KOPT-K1 (cell line): ENCODE results near the gene KRT86.
"Not testable (repeated sequence)": the region's sequence is repeated elsewhere in the genome, so short reads cannot be mapped to it uniquely, and the experiment has no call there.

Source experiments
- H3K27ac ChIP-seq: fragments of 200-600 bp; sonication (generic); 2 replicates; pipeline ENCODE4 v1.5.1; 2016; ENCODE audit warnings: antibody characterized with exemption, mild to moderate bottlenecking, low read depth, low read length; ENCODE audit not compliant: poor library complexity, severe bottlenecking
- H3K36me3 ChIP-seq: fragments of 200-600 bp; sonication (generic); 2 replicates; pipeline ENCODE4 v1.5.1; 2017; ENCODE audit warnings: antibody characterized with exemption, mild to moderate bottlenecking, low read length, moderate library complexity; ENCODE audit not compliant: insufficient read depth
- H3K9me3 ChIP-seq: fragments of 200-600 bp; sonication (generic); 2 replicates; pipeline ENCODE4 v1.5.1; 2017; ENCODE audit warnings: antibody characterized with exemption, low read length, mild to moderate bottlenecking; ENCODE audit not compliant: insufficient read depth, poor library complexity, severe bottlenecking

Gene KRT86

DNA sequence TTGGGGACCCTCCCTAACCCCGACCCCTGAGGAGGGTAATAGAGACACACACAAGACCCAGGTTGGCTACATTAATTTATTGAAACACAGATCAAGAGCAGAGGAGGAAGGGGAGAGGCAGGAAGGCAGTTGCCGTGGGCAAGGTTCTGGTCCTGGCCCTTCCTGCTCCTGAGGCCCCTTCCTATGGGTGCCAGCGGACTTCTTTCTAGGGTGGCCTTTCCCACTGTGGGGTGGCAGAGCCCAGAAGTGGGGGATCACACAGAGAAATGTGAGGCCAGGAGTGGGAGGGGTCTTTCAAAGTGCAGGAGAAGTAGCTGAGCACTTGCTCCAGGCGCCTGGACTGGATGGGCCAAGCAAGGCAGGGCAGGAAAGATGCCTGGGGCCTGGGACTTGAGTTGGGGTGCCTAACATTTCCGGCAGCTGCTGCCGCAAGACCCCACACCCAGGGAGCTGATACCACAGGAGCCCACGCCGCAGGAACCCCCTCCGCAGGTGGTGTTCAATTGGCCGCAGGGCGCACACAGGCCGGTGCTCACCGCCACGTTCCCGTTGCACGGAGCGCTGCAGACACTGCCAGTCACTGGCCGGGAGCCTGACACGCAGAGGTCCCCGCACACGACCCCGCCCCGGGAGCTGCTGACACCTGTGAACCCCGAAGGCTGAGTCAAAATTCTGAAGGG is 11.5 kb downstream of the KRT86 start:
- H3K27ac ChIP-seq = no peak overlapping the region
- H3K9me3 ChIP-seq = no peaks in the 10 kb centered on the region

DNA sequence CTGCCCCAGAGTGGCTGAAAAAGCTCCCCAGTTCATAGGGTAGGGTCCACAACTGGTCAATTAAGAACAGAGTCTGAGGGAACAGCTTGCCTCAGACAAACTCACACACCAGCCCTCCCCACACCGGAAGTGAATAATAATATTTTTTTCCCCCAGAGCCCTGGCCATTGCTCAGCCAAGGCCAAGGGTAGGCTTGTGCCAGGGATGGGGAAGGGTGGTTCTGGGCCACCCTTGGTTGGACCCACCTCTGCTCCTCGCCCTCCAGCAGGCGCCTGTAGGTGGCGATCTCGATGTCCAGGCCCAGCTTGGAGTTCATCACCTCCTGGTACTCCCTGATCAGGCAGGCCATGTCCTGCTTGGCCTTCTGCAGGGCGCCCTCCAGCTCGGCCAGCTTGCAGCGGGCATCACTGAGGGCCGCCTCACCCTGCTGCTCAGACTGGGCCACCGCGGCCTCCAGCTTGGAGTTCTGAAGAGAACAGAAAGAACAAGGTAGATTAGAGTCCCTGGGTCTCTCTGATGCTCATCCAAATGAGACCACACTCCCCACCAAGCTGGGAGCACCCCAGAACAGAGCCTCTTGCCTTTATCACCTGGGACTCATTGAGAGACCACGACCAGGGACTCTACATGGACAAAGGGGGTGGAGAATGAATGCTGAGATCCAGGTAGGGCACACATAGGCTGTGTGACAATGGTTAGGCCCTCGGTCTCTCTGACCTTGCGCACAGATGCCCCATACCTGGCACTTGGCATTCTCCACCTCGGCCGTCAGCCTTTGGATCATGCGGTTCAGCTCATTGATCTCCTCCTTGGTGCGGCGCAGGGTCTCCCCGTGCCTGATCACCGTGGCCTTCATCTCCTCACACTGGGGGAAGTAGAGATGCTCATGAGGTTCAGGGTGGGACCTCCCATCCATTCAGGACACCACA is 12.7 kb downstream of the KRT86 start:
- H3K27ac ChIP-seq, H3K9me3 ChIP-seq, H3K36me3 ChIP-seq: not testable (repeated sequence)

More for the DNA sequence above, 11.5 kb downstream of the KRT86 start:
- no peaks in the 10 kb centered on the region for H3K36me3 ChIP-seq

DNA sequence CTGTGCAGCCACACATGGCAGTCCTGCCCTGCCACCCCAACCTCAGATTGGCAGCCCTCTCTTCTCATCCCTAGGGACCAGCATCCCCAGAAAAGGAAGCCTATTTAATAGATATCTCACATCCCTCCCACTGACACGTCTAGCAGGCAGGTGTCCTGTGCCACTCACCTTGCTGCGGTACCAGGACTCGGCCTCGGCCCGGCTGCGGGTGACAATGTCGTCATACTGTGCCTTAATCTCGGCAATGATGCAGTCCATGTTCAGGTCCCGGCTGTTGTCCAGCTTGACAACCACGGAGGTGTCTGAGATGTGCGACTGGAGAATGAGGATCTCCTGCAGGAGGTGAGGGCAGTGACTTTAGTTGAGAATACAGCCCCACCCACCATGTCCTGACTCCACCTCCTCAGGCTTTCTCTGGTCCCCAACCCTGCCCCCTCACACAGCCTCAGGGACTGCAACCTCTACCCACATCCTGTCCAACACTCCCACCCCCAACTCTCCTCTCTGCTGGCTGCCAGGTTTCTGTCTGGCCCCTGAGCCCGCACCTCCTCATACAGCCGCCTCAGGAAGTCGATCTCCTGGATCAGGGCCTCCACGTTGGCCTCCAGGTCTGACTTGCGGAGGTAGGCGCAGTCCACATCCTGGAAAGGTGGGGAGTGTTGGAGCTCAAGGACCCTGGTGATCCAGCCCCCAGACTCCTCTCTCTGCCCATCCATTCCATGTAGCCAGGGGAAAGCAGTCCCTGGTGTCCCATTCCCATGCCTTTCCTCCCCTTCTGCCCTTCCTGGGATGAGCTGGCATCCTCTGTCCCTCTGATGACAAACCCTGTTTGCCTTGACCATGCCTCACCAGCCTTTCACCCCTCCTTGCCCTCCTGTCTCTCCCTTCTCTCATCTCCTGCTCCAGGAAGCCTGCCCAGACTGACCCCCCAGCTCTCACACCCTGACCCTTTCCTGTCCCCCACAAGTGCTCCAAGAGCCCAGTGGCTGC is 13.7 kb downstream of the KRT86 start:
- H3K36me3 ChIP-seq, H3K27ac ChIP-seq, H3K9me3 ChIP-seq: not testable (repeated sequence)

DNA sequence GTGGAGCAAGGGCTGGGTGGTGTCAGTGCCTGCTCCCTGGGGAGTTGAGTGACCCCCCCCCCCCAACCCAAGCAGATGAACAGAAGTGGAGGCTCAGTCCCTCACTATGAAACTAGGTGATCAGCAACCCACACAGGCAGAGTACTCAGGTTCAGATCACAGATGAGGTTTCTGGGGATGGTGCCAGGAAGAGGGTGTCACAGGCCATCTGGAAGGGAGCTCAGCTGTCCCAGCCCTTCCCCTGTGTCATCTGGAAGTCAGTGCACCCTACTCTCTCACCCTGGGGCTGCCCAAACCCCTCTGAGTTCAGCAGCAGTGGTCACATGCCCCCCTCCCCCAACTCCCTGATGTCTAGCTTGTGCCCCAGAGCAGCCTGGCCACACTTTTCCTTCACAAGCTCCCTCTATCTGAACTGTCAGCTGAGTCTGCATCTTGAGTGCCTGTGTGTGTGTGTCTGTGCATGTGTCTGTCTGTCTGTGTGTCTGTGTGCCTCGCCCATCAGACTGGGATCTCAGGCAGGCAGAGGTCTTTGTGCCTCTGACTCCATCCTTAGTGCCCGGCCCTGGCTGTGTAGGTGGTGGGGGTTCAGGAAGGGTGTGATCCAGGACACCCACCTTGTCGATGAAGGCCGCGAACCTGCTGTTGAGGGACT is 16.2 kb downstream of the KRT86 start:
- H3K9me3 ChIP-seq, H3K27ac ChIP-seq, H3K36me3 ChIP-seq: not testable (repeated sequence)

DNA sequence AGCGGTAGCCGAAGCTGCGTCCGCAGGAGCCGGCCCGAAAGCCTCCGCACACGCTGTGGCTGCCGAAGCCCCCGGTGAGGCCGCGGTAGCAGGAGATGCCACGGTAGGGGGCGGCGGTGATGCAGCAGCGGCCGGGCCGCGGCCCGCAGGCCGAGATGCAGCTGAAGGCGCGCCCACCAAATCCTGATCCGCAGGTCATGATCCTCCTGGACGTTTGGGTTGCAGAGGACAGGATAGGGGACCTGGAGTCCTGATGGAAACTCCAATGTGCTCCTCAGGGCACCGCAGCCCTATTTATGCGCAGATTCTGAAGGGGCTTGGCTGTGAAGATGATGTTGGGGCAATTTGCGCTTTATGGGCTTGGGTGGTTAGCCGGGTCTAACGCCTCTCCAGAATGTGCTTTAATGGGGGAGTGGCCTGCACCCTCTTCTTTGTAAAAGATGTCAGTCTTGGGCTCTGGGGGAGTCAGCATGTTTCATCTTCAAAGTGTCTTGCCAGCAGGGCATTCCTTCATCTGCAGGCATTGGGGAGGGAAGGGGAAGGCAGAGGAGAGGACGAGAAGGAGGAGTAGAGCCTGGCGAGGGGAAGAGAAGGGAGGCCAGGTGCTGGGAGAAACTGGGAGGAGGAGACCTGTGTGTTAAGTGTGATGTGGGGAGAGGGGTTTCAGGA is 17.0 kb downstream of the KRT86 start, which contains the start of gene KRT81:
Gene KRT81 (minus strand): TSS at position 268 of the 669 bp plus-strand sequence. CDS start 69 bp downstream, at position 199.
- H3K36me3 ChIP-seq = no peaks in the 10 kb centered on the region
- no peak within 1 kb of the TSS for H3K27ac ChIP-seq
- no peaks in the 10 kb centered on the region for H3K9me3 ChIP-seq

DNA sequence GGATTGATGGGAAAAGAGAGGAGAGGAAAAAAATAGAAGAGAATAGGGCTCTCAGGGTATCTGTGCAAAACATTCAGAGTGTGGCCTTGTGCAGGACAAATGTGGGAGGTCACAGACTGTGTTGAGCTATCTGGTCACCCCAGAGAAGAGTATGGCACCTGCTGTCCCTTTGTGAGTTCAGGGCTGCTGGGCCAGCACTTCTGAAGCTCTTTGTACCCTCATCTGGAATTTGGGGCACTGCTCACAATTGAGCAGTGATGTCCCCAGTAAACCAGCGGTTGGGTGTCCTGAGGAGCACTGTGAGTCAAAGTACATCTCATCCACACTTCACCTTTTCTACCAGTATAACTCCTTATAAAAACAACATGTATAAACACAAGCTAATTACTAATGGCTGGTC is 19.5 kb downstream of the KRT86 start:
- H3K36me3 ChIP-seq = no peaks in the 10 kb centered on the region
- no peak overlapping the region for H3K27ac ChIP-seq
- no peaks in the 10 kb centered on the region for H3K9me3 ChIP-seq

DNA sequence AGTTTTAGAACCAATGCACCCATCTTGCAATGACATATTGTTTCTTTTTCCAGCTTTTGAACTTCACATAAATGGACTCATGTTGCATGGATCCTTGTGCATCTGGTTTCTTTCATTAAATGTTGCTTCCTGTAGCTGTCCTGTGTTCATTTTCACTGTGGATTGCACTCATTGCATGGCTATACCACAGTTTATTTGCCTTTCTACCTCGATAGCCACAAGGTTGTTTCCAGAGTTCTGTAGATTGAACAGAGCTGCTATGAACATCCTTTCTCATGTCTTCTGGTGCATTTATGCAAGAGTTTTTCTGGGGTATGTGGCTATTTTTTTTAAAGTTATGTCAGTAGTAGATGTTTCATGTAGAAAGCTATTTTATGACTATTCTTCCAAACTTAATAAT is 20.4 kb downstream of the KRT86 start:
- H3K9me3 ChIP-seq = no peaks in the 10 kb centered on the region
- H3K36me3 ChIP-seq = no peaks in the 10 kb centered on the region
- H3K27ac ChIP-seq = no peak overlapping the region

DNA sequence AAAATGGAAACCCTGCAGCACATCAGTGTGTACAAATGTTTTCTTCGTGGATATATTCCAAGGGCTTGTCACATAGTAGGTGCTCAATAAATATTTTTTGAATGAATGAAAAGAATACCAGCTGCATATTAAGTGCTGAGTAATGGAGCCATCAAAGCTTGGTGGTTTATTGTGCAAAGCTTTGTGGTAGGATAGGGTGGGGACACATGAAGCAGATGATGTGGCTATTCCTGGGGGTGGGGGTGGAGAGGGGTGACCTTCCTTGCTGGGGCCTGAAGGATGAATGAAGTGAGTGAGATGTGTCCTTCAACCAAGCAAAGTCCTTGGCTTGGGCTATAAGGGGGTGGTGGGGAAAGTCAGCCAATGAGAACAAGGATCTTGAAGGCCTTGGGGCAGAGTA is 21.2 kb downstream of the KRT86 start:
- Histone ChIP-seq H3K9me3 (no peaks in the 10 kb centered on the region), H3K36me3 (no peaks in the 10 kb centered on the region), H3K27ac (no peak overlapping the region)

DNA sequence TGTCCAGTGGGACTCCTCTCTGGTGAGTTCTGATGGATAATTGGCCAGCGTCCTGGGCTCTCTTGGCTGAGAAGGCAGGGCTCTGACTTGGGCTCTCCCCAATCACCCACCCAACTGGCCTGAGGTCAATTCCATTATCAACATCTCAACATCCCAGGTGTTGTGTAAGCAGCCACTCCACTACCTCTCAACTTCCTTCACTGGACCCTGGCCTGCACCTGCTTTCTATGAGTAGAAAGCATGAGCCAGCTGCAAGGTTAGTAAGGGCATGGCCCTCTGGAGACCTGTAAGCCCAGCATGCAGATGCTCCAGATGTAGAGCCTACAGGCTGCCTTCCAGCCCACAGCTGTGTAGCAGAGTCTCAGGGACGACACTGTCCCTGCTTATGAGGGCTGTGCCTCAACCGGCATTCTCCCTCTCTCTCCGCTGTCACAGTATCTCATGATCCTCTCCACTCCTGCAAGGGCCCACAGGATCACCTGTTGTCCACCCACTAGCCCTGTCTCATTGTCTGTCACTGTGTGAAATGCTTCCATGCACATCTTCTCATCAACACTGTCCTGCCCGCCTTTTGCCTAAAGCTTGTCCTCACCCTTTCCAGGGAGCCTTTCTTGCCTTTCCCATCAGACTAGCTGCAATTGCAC is 22.2 kb downstream of the KRT86 start:
- Histone ChIP-seq H3K9me3 (no peaks in the 10 kb centered on the region), H3K27ac (no peak overlapping the region)

DNA sequence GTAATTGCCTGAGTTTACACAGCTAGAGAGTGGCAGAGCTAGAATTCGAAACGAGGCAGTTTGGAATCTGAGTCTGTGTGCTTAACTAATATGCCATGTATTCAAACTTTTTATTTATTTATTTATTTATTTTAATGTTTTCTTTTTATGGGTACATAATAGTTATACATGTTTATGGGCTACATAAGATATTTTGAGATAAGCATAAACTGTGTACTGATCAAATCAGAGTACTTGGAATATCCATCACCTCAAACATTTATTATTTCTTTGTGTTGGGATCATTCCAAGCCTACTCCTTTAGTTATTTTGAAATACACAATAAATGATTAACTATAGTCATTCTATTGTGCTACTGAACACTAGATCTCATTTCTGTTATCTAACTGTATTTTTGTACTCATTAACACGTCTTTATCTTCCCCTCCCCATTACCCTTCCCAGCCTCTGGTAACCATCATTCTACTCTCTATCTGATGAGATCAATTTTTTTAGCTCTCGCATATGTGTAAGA is 24.3 kb downstream of the KRT86 start:
- H3K36me3 ChIP-seq = no peaks in the 10 kb centered on the region
- H3K27ac ChIP-seq = no peak overlapping the region
- no peaks in the 10 kb centered on the region for H3K9me3 ChIP-seq

More for the DNA sequence above, 22.2 kb downstream of the KRT86 start:
- no peaks in the 10 kb centered on the region for H3K36me3 ChIP-seq

DNA sequence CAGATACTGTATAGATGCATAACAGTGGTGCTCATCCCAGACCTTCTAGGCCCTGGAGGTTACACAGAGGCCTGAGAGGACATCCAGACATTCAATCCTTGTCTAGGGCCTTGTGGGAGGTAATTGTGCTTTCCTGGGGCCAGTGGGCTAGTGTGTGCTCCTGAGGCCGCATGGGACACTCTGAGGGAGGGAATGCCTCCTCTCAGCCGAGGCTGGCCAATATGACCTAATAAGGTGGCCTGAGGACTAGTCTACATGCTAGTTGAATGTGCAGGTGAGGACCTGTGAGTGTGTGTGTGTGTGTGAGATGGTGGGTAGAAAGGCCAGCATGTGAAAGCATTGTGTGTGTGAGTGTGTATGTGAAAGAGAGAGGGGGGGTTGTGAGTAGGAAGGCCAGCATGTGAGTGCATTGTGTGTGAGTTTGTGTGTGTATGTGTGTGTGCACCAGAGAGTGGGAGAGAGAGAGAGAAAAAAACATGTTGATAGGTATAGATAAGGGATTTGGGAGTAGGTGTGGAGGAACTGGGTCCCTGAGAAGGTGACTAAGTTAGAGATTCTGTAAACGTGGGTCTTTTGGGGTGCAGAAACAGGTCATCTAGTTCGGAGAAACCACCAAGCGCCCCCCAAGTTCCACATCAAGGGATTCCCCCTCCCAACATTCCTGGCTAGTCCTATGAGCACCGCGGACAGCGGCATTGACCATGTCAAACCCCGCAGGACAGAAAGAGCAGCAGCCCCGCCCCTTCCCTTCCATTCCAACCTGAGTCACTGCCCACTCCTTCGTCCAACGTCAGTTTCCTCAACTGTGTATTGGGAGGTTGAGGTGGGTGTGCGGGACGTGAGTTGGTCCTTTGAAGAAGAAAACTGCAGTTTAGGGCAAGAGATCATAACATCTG is 26.6 kb downstream of the KRT86 start:
- H3K27ac ChIP-seq = no peak overlapping the region
- H3K36me3 ChIP-seq = no peaks in the 10 kb centered on the region
- no peaks in the 10 kb centered on the region for H3K9me3 ChIP-seq

DNA sequence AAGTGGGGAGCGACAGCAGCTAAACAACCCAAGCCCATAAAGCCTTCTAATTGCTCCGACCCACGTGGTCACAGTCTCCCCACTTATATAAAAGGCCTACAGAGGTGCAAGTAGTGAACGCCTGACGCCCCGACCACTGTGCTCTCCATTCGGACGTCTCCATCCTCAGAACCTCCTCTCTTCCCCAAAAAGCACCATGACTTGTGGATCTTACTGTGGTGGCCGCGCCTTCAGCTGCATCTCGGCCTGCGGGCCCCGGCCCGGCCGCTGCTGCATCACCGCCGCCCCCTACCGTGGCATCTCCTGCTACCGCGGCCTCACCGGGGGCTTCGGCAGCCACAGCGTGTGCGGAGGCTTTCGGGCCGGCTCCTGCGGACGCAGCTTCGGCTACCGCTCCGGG is 27.3 kb downstream of the KRT86 start:
- H3K9me3 ChIP-seq, H3K36me3 ChIP-seq, H3K27ac ChIP-seq: not testable (repeated sequence)
